ENCODE data around the gene TRMT2B.

- TF ChIP-seq EP300 (IDR thresholded peaks at IDR 0.05; ENCODE audit: borderline replicate concordance in 1 of 2, control insufficient read depth in 1 of 2, low read depth in 2 of 2, low read length in 2 of 2) (no peak), POLR2A (IDR thresholded peaks at IDR 0.05; ENCODE audit: low read depth, low read length) (no peak), FOXM1 (IDR thresholded peaks at IDR 0.05; ENCODE audit: low read depth, low read length) (no peak), ATF3 (IDR thresholded peaks at IDR 0.05; ENCODE audit: borderline replicate concordance, extremely low read depth, low read depth, low read length) (no peak), CTCF (IDR thresholded peaks at IDR 0.05 in 2 of 3, conservative IDR thresholded peaks at IDR 0.05 in 1 of 3; ENCODE audit: control insufficient read depth in 2 of 3, extremely low read depth in 1 of 3, insufficient read depth in 1 of 3, low read depth in 3 of 3, low read length in 3 of 3) (no peak)
Measured at GRCh38 chrX:100980608-100981497, 71.1 kb downstream of the TRMT2B start.

All from GM12878 (cell line).